Natural killer cell (primary cell): ENCODE measurements around the gene APEX1. TPM values are rescaled to one million over a fixed set of nuclear protein-coding genes. Genes with fewer than 3 reads are reported as not detected.

Experiments used
- ATAC-seq, 3 donors: fragments of 150-1000 bp in 2 of 3; fragments of 200-7000 bp in 1 of 3; cut with Tn5 transposase; 1 replicate in 1 of 3; 2 replicates in 2 of 3; pipeline ENCODE4 v1.10.0; 2021; ENCODE audit warnings: mild to moderate bottlenecking in 2 of 3, moderate library complexity in 2 of 3
- DNase-seq, 2 donors: peaks; one replicate each; pipeline versions ENCODE4 v3.0.0 to v3.0.0-alpha.2; 2013 to 2021; ENCODE audit warnings: mixed read lengths in 1 of 2
- H3K27ac ChIP-seq: one replicate; pipeline ENCODE4 v1.5.1; 2013; ENCODE audit warnings: mild to moderate bottlenecking, low read length
- H3K27me3 ChIP-seq: one replicate; pipeline ENCODE4 v1.6.1; 2013; ENCODE audit warnings: low read length; ENCODE audit not compliant: control insufficient read depth, insufficient read depth
- H3K36me3 ChIP-seq: one replicate; pipeline ENCODE4 v1.6.1; 2013; ENCODE audit warnings: low read length; ENCODE audit not compliant: control insufficient read depth, insufficient read depth
- H3K4me1 ChIP-seq: one replicate; pipeline ENCODE4 v1.6.1; 2013; ENCODE audit warnings: low read length; ENCODE audit not compliant: control insufficient read depth, insufficient read depth
- H3K4me3 ChIP-seq: one replicate; pipeline ENCODE4 v1.5.1; 2013; ENCODE audit warnings: low read length
- H3K9me3 ChIP-seq: one replicate; pipeline ENCODE4 v1.6.1; 2013; ENCODE audit warnings: low read length; ENCODE audit not compliant: control insufficient read depth, insufficient read depth
- H3K27ac Mint-ChIP-seq, 2 donors: one replicate each; pipeline ENCODE4 v1.8.0; 2022; ENCODE audit warnings: mild to moderate bottlenecking in 2 of 2, mixed read lengths in 2 of 2, moderate library complexity in 1 of 2
- H3K27me3 Mint-ChIP-seq, 2 donors: one replicate each; pipeline ENCODE4 v1.8.0; 2022; ENCODE audit warnings: low read depth in 2 of 2, mixed read lengths in 2 of 2
- H3K36me3 Mint-ChIP-seq: one replicate; pipeline ENCODE4 v1.8.0; 2022; ENCODE audit warnings: mixed read lengths
- H3K4me1 Mint-ChIP-seq, 2 donors: one replicate each; pipeline ENCODE4 v1.8.0; 2022; ENCODE audit warnings: mixed read lengths in 2 of 2
- H3K4me3 Mint-ChIP-seq: one replicate; pipeline ENCODE4 v1.8.0; 2022; ENCODE audit warnings: mild to moderate bottlenecking, moderate library complexity, mixed read lengths
- H3K9me3 Mint-ChIP-seq, 2 donors: one replicate each; pipeline ENCODE4 v1.8.0; 2022; ENCODE audit warnings: mixed read lengths in 2 of 2
- WGBS: methylation state at CpG from one replicate; pipeline ENCODE4 v1.1.7; 2013; ENCODE audit warnings: missing lambda C conversion rate; ENCODE audit not compliant: insufficient coverage; 5-methylcytosine and 5-hydroxymethylcytosine counted together
- intact Hi-C: fragments of 100-400 bp; cut with micrococcal nuclease; formaldehyde crosslinking; loops from one replicate; pipeline ENCODE4 v1.14.2; 2022
- total RNA-seq, 4 donors: library from RNA; stranded (reverse); fragments of 120-200 nt in 1 of 4; gene quantifications; one replicate each; pipeline versions ENCODE4 v1.2.3 to v1.2.4, GENCODE V29; 2013 to 2022
- TF ChIP-seq, protein P1 (sequence below): fragments of 200-600 bp; IDR thresholded peaks from one replicate; pipeline ENCODE4 v1.8.0; 2022; ENCODE audit warnings: antibody characterized with exemption

The APEX1 gene
- total RNA-seq, 3 donors from 2014 or later (not counting 1 experiment from before 2014, with no cell fraction given), result 66.0 to 77.6 (median 74.9) TPM

- ATAC-seq (peak in 1 of 3 donors; percentile 38), DNase-seq (peak in 1 of 2 donors; percentile 40)
- H3K36me3 Mint-ChIP-seq, result no peaks in the 10 kb centered on the region
- peak overlapping the region; percentile 19 for H3K4me3 Mint-ChIP-seq
- intact Hi-C loops, result no loop called here
- no peaks in the 10 kb centered on the region for H3K36me3 ChIP-seq
- no peaks in the 10 kb centered on the region for H3K9me3 Mint-ChIP-seq
- TF ChIP-seq, protein P1, sequence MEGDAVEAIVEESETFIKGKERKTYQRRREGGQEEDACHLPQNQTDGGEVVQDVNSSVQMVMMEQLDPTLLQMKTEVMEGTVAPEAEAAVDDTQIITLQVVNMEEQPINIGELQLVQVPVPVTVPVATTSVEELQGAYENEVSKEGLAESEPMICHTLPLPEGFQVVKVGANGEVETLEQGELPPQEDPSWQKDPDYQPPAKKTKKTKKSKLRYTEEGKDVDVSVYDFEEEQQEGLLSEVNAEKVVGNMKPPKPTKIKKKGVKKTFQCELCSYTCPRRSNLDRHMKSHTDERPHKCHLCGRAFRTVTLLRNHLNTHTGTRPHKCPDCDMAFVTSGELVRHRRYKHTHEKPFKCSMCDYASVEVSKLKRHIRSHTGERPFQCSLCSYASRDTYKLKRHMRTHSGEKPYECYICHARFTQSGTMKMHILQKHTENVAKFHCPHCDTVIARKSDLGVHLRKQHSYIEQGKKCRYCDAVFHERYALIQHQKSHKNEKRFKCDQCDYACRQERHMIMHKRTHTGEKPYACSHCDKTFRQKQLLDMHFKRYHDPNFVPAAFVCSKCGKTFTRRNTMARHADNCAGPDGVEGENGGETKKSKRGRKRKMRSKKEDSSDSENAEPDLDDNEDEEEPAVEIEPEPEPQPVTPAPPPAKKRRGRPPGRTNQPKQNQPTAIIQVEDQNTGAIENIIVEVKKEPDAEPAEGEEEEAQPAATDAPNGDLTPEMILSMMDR, result no peak
- 29% methylated on average over 8 of the region's 8 CpGs for WGBS
- H3K4me1 Mint-ChIP-seq, result peaks cover 38 to 40% of the 10 kb centered on the region in 2 donors
- no peak overlapping the region for H3K27ac ChIP-seq
- peak overlapping the region; percentile 62 to 76 for H3K27ac Mint-ChIP-seq
- H3K9me3 ChIP-seq, result no peaks in the 10 kb centered on the region
- H3K4me1 ChIP-seq, result peaks cover 27% of the 10 kb centered on the region
- H3K27me3 Mint-ChIP-seq, result no peaks in the 10 kb centered on the region
- H3K4me3 ChIP-seq, result no peak overlapping the region
- H3K27me3 ChIP-seq, result no peaks in the 10 kb centered on the region
These were observed 31.8 kb downstream of the APEX1 start for GRCh38 chr14:20486684-20487395.

- Histone ChIP-seq H3K27ac (no peak overlapping the region), H3K9me3 (no peaks in the 10 kb centered on the region), H3K36me3 (no peaks in the 10 kb centered on the region), H3K27me3 (no peaks in the 10 kb centered on the region), H3K4me3 (no peak overlapping the region), H3K4me1 (peaks cover 27% of the 10 kb centered on the region)
- TF ChIP-seq, protein P1, result no peak
- intact Hi-C loops, result no loop called here
- ATAC-seq (no peak), DNase-seq (no peak)
- Mint-ChIP-seq H3K36me3 (no peaks in the 10 kb centered on the region), H3K4me1 (peaks cover 38 to 40% of the 10 kb centered on the region in 2 donors), H3K9me3 (no peaks in the 10 kb centered on the region), H3K4me3 (peak overlapping the region; percentile 19), H3K27me3 (no peaks in the 10 kb centered on the region), H3K27ac (peak overlapping the region; percentile 62 to 76)
These were observed 32.3 kb downstream of the APEX1 start for GRCh38 chr14:20487396-20487725.

GRCh38 chr14:20489093-20489994 is 34.3 kb downstream of the APEX1 start:
- H3K4me3 ChIP-seq, result no peak overlapping the region
- WGBS, result 39% methylated on average over 4 of the region's 6 CpGs

More at GRCh38 chr14:20489093-20489994, 34.3 kb downstream of the APEX1 start:
- H3K9me3 ChIP-seq, result no peaks in the 10 kb centered on the region
- TF ChIP-seq, protein P1, result no peak
- peak in 2 of 3 donors; percentile 28 to 29 for ATAC-seq
- Mint-ChIP-seq H3K27me3 (no peaks in the 10 kb centered on the region), H3K9me3 (no peaks in the 10 kb centered on the region), H3K36me3 (no peaks in the 10 kb centered on the region), H3K4me3 (peak overlapping the region; percentile 45), H3K4me1 (peaks cover 38 to 40% of the 10 kb centered on the region in 2 donors), H3K27ac (peak overlapping the region; percentile 12 to 83)
- H3K27ac ChIP-seq, result peak overlapping the region; percentile 30
- peaks cover 27% of the 10 kb centered on the region for H3K4me1 ChIP-seq
- H3K27me3 ChIP-seq, result no peaks in the 10 kb centered on the region
- no peaks in the 10 kb centered on the region for H3K36me3 ChIP-seq
- DNase-seq, result peak in 1 of 2 donors; percentile 20
- intact Hi-C loops, result no loop called here
